ENCODE measurements around the gene CDK3.
"Not testable (repeated sequence)": the region's sequence is repeated elsewhere in the genome, so short reads cannot be mapped to it uniquely, and the experiment has no call there.

Gene CDK3

GRCh38 chr17:76000755-76001521 lies at the start of gene CDK3:
Gene CDK3, plus strand, starts transcription at chr17:76000855. Its CDS starts 571 bp downstream, at chr17:76001426.
- DNase-seq (ENCODE audit: low read depth in 3 of 3), result no peak

GRCh38 chr17:75950855-75951554 lies 49.6 kb upstream of the CDK3 start:
- no peak for DNase-seq (ENCODE audit: low read depth in 3 of 3)

GRCh38 chr17:75959051-75959838 lies 41.4 kb upstream of the CDK3 start:
- DNase-seq (ENCODE audit: low read depth in 3 of 3), result no peak

- DNase-seq (ENCODE audit: low read depth in 3 of 3), result no peak
Observed at GRCh38 chr17:75959839-75960511, 40.7 kb upstream of the CDK3 start.

- DNase-seq (ENCODE audit: low read depth in 3 of 3), result no peak
Observed at GRCh38 chr17:75965468-75965867, 35.2 kb upstream of the CDK3 start.

GRCh38 chr17:75969044-75969443 lies 31.6 kb upstream of the CDK3 start:
- not testable (repeated sequence) for DNase-seq (ENCODE audit: low read depth in 3 of 3)

- no peak for DNase-seq (ENCODE audit: low read depth in 3 of 3)
Observed at GRCh38 chr17:75970011-75970523, 30.6 kb upstream of the CDK3 start.

GRCh38 chr17:75970626-75971025 lies 30.0 kb upstream of the CDK3 start:
- DNase-seq (ENCODE audit: low read depth in 3 of 3), result no peak

GRCh38 chr17:75975187-75975586 lies 25.5 kb upstream of the CDK3 start:
- DNase-seq (ENCODE audit: low read depth in 3 of 3), result not testable (repeated sequence)

GRCh38 chr17:75975757-75976174 lies 24.9 kb upstream of the CDK3 start:
- DNase-seq (ENCODE audit: low read depth in 3 of 3), result no peak

- no peak for DNase-seq (ENCODE audit: low read depth in 3 of 3)
Observed at GRCh38 chr17:75976175-75976848, 24.3 kb upstream of the CDK3 start.

GRCh38 chr17:75978938-75979704 lies 21.5 kb upstream of the CDK3 start, which contains the start of the genes ACOX1 and TEN1:
Gene ACOX1, minus strand, starts transcription at chr17:75979166. Its CDS starts 93 bp downstream, at chr17:75979073.
Gene TEN1, plus strand, starts transcription at chr17:75979240. Its CDS starts 6,953 bp downstream, at chr17:75986193.
- peak; percentile 85 to 90 (median 89) for DNase-seq (ENCODE audit: low read depth in 3 of 3)

- no peak for DNase-seq (ENCODE audit: low read depth in 3 of 3)
Observed at GRCh38 chr17:75979705-75980187, 20.9 kb upstream of the CDK3 start.

- DNase-seq (ENCODE audit: low read depth in 3 of 3), result no peak
Observed at GRCh38 chr17:75980188-75981018, 20.3 kb upstream of the CDK3 start.

GRCh38 chr17:75981019-75981615 lies 19.5 kb upstream of the CDK3 start:
- DNase-seq (ENCODE audit: low read depth in 3 of 3), result no peak

- DNase-seq (ENCODE audit: low read depth in 3 of 3), result no peak
Observed at GRCh38 chr17:75983501-75984181, 17.0 kb upstream of the CDK3 start.

GRCh38 chr17:75985986-75986385 lies 14.7 kb upstream of the CDK3 start:
- no peak for DNase-seq (ENCODE audit: low read depth in 3 of 3)

GRCh38 chr17:75987041-75987440 lies 13.6 kb upstream of the CDK3 start:
- no peak for DNase-seq (ENCODE audit: low read depth in 3 of 3)
